SH-SY5Y (cell line): ENCODE data around the gene PCDHGB2.
"Not testable (repeated sequence)": the region's sequence is repeated elsewhere in the genome, so short reads cannot be mapped to it uniquely, and the experiment has no call there.

ENCODE experiments used
- GATA2 ChIP-seq: IDR thresholded peaks from 2 replicates; pipeline ENCODE4 v1.6.1; 2011; ENCODE audit warnings: mild to moderate bottlenecking, low read depth, low read length
- GATA3 ChIP-seq: IDR thresholded peaks from 2 replicates; pipeline ENCODE4 v1.6.1; 2011; ENCODE audit warnings: low read depth, mild to moderate bottlenecking, low read length, moderate library complexity

- TF ChIP-seq GATA3, GATA2: not testable (repeated sequence)
Measured at GRCh38 chr5:141387557-141388311, 27.9 kb downstream of the PCDHGB2 start, which contains the start of gene PCDHGB4.
